GM21825 (cell line): ENCODE results near the gene PARD3.

Source experiments
- ATAC-seq: cut with Tn5 transposase; IDR thresholded peaks from one replicate; pipeline ENCODE4 v1.9.1; 2021; ENCODE audit warnings: mild to moderate bottlenecking, moderate library complexity; ENCODE audit not compliant: unreplicated experiment

PARD3 gene

DNA sequence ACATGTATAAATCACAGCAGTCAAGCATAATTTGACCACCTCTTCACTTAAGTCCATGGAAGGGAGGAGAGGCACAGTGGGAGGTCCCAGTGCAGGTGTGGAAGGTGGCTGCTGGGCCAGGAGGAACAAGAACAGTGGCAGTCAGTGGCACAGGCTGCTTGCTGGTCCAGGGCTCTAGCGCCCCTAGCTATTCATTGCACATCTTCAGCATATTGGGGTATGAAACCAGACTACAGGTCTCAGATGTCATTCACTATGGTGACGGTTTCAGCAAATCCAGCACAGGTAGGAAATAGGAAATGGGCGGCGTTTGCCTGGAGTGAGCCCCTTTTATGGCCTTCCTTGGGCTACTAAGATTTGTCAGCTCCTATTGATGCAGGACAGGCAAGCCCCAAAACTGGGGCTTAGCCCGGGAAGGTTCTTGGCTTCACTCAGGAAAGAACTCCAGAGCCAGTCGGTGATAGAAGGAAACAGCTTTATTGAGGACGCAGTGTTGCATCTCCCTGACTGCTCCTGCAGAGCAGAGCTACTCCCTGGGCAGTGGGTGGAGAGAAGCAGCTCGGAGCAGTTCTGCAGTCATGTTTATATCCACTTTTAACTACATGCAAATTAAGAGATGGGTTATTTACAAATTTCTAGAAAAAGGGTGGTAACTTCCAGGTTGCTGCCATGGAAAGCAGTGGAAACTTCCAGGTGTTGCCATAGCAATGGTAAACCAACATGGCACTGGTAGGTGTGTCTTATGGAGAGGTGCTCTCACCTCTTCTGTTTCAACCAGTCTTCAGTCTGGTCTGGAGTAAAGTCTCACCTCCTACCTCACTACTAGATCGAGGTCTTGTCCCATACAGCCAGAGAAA is 608.8 kb downstream of the PARD3 start:
- ATAC-seq = no peak

DNA sequence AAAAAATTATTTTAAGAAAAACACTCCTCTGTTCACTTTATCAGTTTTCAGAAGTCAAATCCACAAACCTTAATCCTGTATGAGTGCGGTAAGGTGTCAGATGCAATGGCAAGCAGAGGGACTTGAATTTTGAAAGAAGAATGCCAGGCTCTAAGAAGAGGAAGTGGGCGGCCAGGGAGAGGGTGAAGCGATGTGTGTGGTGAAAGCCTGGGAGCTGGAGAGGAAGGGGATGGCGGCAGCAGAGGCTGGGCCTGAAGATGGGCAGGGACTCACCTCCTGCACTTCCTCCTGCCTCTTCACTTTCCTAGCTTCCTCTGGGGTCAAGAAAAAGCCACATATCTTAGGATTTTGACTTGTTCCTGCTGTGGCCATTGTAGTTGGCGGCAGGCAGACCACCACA is 609.6 kb downstream of the PARD3 start:
- no peak for ATAC-seq

DNA sequence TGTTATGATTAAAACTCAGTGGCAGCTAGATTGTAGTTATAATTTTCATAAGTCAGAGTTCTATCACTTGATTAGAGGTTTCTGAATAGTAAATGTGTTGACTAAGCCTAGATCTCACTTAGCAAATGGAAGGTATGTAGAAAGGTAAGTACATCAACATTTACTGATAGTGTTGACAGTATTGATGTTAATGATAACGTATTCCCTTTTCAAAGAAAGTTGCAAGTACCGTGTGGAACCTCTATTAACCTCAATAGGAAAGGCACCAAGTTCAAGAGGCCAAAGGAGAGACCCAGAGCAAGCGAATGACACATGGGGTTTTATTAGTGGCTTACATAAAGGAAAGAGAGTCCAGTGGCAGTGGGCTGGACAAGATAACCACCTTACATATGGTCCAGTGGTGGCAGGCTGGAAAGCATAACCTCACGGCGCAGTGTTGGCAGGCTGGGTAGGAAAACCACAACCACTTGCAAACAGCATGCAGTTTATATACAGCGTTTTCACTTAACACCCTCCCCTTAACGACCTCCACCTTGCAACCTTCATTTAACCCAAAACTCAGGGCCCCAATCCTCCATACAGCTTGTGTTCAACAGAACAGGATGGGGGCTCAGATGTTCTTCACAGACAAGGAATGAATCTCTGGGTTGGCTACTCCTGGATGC is 611.0 kb downstream of the PARD3 start:
- no peak for ATAC-seq

DNA sequence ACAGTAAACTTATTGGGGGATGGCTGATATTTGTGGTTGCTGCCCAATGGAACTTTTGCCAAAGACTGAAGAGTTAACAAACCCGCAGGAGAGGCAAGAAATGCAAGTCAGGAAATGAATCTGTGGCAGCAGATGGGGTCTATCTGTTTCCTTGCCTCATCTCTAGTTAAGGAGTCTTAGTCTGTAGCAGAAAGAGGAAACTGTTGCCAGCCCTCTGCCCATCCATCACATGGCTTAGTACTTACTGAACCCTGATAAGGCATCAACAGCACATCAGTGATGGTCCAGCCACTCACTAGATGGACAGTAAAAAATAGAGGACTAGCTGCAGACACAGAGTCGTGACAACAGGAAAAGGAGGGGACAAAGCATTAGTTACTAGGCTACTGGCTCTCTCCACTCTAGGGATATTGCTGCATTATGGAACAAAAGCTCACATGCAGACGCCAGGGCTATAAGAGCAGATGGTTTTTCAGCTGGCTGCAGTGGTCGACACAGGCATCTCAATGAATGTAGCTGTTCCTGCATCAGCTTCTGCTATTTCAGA is 614.7 kb downstream of the PARD3 start:
- ATAC-seq = no peak

DNA sequence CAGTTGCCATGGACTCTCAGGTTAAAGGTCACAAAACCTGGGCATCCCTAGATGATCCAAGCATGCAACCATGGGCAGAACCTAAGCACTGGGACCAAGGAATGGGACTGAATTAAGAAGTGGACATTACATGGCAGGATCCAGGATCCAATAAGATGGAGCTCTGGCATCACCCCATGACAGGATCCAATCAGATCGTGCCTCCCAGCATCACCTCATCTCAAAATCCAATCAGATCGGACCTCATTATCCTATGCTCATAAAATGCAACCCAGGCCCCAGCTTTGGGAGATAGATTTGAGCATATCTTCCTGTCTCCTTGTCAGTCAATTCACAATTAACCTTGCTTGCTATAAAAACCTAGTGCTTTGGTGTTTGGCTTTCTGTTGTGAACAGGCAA is 616.1 kb downstream of the PARD3 start:
- ATAC-seq = no peak

DNA sequence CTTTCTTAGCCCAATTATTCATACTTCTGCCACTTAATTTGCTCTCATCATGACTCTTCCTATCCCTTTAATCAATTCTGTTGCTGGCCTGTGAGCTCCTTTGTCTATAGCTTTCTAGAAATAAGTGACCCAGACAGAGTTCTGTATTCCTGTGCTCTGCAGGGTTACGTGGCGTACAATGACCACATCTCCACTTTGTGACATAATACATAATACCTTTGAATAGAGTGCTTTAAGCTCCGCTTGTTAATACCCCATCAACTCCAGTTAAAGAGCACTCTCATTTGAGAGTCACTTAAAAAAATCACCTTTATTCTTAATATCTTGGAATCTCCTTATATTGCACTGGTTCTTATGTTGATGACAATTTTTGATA is 619.0 kb downstream of the PARD3 start:
- no peak for ATAC-seq

- ATAC-seq = no peak
Measured at GRCh38 chr10:34195364-34196057, 619.6 kb downstream of the PARD3 start.

DNA sequence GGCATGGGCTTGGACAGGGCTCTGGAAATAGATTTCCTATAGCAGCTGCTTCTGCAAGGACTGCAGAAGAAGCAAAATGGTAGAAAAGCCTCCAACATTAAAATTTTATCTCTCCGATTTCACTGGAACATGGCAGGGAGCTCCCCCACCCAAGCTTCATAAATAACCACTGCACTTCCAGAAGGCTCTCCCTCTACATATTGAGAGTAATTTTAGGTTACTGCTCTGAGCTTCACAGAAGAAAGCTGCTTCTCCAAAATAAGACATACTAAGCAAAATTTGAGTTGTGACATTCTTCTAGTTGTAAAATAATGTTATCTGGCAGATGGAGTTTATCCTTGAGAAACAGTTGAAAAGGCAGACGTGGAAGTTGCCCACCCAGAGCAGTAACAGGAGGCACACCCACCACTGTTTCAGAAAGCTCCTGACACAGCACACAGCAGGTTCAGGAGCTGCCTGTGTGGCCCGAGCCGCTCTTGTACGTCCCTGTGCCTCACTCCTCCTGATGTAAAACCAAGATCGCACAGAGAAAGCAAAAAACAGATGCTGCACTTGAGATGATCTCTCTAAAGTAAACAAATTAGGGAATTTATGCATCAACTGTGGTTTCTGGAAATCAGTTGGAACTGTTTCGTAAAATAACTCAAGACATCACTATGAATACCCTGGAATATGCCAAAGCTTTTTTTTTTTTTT is 621.0 kb downstream of the PARD3 start:
- ATAC-seq = no peak

GRCh38 chr10:34192646-34193045 is 622.5 kb downstream of the PARD3 start:
- ATAC-seq = no peak

GRCh38 chr10:34191406-34191805 is 623.7 kb downstream of the PARD3 start:
- ATAC-seq = no peak

DNA sequence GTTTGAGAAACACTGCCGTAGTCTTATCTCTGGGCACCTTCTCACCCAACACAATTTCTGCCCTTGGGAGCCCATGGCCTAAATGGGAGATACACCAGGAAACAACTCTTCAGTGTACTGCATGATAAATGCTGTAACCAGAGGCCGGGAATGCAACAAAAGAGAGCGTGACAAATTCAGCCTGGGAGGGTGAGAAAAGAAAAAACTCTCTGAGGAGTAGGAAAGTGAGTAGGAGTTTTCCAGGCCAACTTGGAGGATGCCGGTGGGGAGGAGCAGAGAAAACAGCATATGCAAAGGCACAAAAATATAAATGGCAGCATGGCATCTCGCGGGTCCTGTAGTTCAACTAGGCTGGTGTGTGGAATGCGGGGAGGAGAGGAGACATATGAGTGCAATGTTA is 624.5 kb downstream of the PARD3 start:
- ATAC-seq = no peak

- no peak for ATAC-seq
Measured at GRCh38 chr10:34189830-34190229, 625.3 kb downstream of the PARD3 start.

- ATAC-seq = no peak
Measured at GRCh38 chr10:34188221-34188620, 626.9 kb downstream of the PARD3 start.

DNA sequence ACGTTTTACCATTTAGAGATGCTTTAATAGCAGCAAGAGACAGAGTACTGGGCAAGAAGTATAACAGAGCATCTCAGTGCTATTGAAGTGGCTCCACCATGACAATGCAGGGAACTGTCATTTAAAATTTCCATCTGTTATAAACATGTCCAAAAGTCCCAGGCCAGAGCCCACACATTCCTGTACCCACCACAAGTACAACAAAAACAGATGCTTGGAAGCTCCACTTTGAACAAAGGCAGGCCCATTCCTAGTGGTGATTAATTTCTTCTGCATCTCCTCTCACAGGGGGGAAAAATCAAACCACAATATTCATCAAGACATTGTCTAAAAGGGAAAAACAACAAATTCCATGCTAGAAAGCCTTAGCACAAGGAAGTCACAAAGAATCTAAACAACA is 627.9 kb downstream of the PARD3 start:
- no peak for ATAC-seq

GRCh38 chr10:34186745-34187144 is 628.4 kb downstream of the PARD3 start:
- ATAC-seq = no peak

GRCh38 chr10:34185998-34186397 is 629.1 kb downstream of the PARD3 start:
- ATAC-seq = no peak

DNA sequence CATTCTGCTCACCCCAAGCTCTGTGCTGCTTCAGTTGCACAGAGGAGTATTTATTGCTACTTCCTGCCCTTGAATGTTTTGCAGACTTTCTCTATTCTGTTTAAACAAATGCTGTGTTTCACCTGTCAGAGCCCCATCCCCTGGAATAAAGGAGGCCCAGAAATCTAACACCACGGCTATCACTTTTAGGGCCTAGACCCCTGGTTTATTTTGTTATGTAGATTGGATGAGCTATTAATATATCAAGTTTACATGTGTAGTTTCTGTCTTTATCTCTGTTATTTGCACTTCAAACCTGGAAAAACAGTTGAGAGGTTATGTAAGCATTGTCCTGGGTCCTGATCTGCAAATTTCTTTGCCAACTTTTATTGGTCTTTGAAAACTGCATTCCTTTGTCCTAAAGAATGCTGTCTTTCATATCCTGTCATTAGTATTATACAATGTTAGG is 630.1 kb downstream of the PARD3 start:
- ATAC-seq = no peak

DNA sequence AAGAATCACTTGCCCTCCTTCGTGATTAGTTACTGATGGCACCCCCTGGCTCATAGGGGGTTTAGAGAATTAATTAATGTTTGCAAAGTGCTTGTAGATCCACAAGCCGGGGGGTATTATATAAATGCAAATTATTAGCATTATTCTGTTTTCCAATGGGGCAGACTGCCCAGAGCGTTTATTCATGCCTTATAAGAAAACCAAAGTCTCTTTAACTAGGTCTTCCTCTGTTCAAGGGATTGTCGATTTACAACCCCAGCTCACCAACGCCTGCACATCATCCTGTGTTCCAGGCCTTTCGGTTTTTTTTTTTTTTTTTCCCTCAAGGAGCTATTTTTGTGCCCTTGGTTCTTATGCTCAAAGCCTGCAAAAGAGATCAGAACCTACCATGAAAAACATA is 630.7 kb downstream of the PARD3 start:
- no peak for ATAC-seq

DNA sequence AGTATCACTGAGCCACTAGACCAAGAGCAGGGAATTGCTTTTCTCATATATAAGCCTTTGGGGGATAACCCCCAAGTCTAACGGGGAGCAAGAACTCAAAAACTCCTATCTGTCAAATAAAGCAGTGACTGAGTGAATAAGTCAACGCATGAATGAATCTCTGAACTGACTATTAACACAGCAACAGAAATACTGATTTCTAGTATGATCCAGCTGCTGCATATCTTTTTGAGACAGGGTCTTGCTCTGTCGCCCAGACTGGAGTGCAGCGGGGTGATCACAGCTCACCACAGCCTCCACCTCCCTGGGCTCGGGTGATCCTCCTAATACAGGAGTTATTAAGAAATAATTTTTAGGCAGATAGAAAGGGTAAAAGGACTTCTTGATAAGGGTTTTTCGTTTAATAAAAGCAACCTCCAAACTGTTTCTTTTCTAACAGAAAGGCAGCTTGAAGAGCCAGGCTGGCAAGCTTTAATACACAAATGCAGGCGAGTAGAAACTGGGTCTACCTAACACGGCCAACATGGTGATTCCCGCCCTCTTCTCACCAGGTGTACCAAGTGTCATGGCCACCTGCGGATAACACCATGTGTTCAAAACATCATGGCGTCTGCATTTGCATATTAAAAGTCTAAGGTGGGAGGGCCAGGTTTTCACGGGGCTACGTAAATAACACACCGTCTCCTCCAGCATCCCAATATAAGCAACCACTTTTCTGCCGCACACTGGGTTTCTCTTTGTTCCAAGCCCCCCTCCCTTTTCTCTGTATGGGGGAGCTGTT is 631.9 kb downstream of the PARD3 start:
- no peak for ATAC-seq
